HG03439 (cell line): ENCODE results near the gene SYNJ2.

Experiments used
- ATAC-seq: cut with Tn5 transposase; IDR thresholded peaks from one replicate; pipeline ENCODE4 v1.9.1; 2021; ENCODE audit warnings: mild to moderate bottlenecking, moderate library complexity; ENCODE audit not compliant: unreplicated experiment

The SYNJ2 gene

GRCh38 chr6:158110986-158111385, 129.3 kb downstream of the SYNJ2 start:
- ATAC-seq, result no peak

- ATAC-seq, result no peak
These were observed 130.3 kb downstream of the SYNJ2 start for GRCh38 chr6:158111987-158112386.

GRCh38 chr6:158113802-158114201, 132.1 kb downstream of the SYNJ2 start:
- no peak for ATAC-seq

- ATAC-seq, result no peak
These were observed 133.4 kb downstream of the SYNJ2 start for GRCh38 chr6:158115102-158115501.

- no peak for ATAC-seq
These were observed 133.8 kb downstream of the SYNJ2 start for GRCh38 chr6:158115508-158115907.

- ATAC-seq, result no peak
These were observed 137.2 kb downstream of the SYNJ2 start for GRCh38 chr6:158118886-158119285.

- ATAC-seq, result no peak
These were observed 139.7 kb downstream of the SYNJ2 start for GRCh38 chr6:158121335-158121734.

GRCh38 chr6:158122048-158122447, 140.4 kb downstream of the SYNJ2 start:
- no peak for ATAC-seq

- ATAC-seq, result no peak
These were observed 142.6 kb downstream of the SYNJ2 start for GRCh38 chr6:158124288-158124687.

- ATAC-seq, result no peak
These were observed 143.6 kb downstream of the SYNJ2 start for GRCh38 chr6:158125271-158125670.

- no peak for ATAC-seq
These were observed 150.3 kb downstream of the SYNJ2 start for GRCh38 chr6:158131926-158132325.

- no peak for ATAC-seq
These were observed 161.1 kb downstream of the SYNJ2 start for GRCh38 chr6:158142789-158143188.

- no peak for ATAC-seq
These were observed 162.0 kb downstream of the SYNJ2 start for GRCh38 chr6:158143700-158144099.
